Measurements from ENCODE around the gene NACC2.

- TF ChIP-seq POLR2AphosphoS5 (IDR thresholded peaks at IDR 0.05; ENCODE audit: low read depth) (no peak), CTCF (conservative IDR thresholded peaks at IDR 0.05; ENCODE audit: low read depth in 2 of 2) (no peak), EZH2 (IDR thresholded peaks at IDR 0.05; ENCODE audit: low read depth, unreplicated experiment) (no peak), EZH2phosphoT487 (IDR thresholded peaks at IDR 0.05; ENCODE audit: unreplicated experiment) (no peak), NANOG (IDR thresholded peaks at IDR 0.05; ENCODE audit: borderline replicate concordance) (no peak), ZNF331 (CRISPR knock-in tag; IDR thresholded peaks at IDR 0.05; ENCODE audit: low read depth) (no peak), STAT1 (IDR thresholded peaks at IDR 0.05; ENCODE audit: unreplicated experiment) (no peak), JUNB (IDR thresholded peaks at IDR 0.05; ENCODE audit: unreplicated experiment) (no peak), CREB1 (CRISPR knock-in tag; IDR thresholded peaks at IDR 0.05; ENCODE audit: low read depth) (no peak), REST (IDR thresholded peaks at IDR 0.05; ENCODE audit: unreplicated experiment) (no peak), ZNF114 (CRISPR knock-in tag; IDR thresholded peaks at IDR 0.05) (no peak)
- TF ChIP-seq, protein P1, sequence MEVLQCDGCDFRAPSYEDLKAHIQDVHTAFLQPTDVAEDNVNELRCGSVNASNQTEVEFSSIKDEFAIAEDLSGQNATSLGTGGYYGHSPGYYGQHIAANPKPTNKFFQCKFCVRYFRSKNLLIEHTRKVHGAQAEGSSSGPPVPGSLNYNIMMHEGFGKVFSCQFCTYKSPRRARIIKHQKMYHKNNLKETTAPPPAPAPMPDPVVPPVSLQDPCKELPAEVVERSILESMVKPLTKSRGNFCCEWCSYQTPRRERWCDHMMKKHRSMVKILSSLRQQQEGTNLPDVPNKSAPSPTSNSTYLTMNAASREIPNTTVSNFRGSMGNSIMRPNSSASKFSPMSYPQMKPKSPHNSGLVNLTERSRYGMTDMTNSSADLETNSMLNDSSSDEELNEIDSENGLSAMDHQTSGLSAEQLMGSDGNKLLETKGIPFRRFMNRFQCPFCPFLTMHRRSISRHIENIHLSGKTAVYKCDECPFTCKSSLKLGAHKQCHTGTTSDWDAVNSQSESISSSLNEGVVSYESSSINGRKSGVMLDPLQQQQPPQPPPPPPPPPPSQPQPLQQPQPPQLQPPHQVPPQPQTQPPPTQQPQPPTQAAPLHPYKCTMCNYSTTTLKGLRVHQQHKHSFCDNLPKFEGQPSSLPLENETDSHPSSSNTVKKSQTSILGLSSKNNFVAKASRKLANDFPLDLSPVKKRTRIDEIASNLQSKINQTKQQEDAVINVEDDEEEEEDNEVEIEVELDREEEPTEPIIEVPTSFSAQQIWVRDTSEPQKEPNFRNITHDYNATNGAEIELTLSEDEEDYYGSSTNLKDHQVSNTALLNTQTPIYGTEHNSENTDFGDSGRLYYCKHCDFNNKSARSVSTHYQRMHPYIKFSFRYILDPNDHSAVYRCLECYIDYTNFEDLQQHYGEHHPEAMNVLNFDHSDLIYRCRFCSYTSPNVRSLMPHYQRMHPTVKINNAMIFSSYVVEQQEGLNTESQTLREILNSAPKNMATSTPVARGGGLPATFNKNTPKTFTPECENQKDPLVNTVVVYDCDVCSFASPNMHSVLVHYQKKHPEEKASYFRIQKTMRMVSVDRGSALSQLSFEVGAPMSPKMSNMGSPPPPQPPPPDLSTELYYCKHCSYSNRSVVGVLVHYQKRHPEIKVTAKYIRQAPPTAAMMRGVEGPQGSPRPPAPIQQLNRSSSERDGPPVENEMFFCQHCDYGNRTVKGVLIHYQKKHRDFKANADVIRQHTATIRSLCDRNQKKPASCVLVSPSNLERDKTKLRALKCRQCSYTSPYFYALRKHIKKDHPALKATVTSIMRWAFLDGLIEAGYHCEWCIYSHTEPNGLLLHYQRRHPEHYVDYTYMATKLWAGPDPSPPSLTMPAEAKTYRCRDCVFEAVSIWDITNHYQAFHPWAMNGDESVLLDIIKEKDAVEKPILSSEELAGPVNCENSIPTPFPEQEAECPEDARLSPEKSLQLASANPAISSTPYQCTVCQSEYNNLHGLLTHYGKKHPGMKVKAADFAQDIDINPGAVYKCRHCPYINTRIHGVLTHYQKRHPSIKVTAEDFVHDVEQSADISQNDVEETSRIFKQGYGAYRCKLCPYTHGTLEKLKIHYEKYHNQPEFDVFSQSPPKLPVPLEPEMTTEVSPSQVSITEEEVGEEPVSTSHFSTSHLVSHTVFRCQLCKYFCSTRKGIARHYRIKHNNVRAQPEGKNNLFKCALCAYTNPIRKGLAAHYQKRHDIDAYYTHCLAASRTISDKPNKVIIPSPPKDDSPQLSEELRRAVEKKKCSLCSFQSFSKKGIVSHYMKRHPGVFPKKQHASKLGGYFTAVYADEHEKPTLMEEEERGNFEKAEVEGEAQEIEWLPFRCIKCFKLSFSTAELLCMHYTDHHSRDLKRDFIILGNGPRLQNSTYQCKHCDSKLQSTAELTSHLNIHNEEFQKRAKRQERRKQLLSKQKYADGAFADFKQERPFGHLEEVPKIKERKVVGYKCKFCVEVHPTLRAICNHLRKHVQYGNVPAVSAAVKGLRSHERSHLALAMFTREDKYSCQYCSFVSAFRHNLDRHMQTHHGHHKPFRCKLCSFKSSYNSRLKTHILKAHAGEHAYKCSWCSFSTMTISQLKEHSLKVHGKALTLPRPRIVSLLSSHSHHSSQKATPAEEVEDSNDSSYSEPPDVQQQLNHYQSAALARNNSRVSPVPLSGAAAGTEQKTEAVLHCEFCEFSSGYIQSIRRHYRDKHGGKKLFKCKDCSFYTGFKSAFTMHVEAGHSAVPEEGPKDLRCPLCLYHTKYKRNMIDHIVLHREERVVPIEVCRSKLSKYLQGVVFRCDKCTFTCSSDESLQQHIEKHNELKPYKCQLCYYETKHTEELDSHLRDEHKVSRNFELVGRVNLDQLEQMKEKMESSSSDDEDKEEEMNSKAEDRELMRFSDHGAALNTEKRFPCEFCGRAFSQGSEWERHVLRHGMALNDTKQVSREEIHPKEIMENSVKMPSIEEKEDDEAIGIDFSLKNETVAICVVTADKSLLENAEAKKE (CRISPR knock-in tag; IDR thresholded peaks at IDR 0.05), result no peak
Measured at GRCh38 chr9:136140966-136141365, 45.9 kb upstream of the NACC2 start.
